GM12873 (cell line): ENCODE data around the gene FGF23.

Experiments used
- CTCF ChIP-seq: IDR thresholded peaks from 2 replicates; pipeline ENCODE4 v1.5.1; 2012; ENCODE audit warnings: low read depth, mild to moderate bottlenecking, moderate library complexity, low read length, control low read depth; ENCODE audit not compliant: insufficient read depth; ENCODE audit errors: missing control alignments

The FGF23 gene

DNA sequence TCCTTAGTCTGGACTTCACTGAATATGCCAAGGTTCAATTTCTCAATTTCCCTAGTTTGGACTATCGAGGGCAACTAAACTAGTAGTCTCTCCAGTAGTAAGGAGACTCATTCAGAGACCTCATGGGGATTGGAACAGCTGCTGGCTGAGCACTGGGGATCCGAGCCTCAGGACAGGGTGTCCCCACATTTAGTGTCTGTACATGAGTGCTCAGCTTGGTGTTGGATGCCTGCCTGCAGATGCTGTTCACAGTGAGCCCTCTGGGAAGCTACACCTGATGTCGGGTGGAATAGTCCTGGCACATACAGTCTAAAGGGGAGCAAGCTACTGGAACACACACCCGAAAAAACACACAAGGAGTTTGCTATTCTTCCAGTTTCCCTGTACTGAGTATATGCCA is 820 bp upstream of the FGF23 start:
- no peak for TF ChIP-seq CTCF

DNA sequence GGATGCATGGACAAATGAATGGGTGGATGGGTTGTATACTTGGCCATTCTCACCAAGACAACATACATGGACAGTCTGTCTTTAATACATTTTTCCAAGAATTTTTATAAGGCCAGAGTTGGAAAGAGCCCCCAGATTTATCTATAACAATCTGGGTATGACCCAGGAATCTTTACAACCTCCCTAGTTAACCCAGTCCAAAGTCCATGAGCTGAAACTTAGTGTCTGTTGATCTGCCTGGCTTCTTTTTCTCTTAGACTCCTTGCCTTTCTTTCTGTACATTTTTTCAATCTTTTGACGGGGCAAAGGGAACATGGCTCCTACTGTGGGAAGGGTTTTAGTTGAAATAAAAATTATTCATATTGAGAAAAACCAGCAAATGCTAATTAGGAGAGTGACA is 740 bp downstream of the FGF23 start:
- TF ChIP-seq CTCF: no peak

- TF ChIP-seq CTCF: no peak
Observed at GRCh38 chr12:4375449-4375848, 4.1 kb downstream of the FGF23 start.

DNA sequence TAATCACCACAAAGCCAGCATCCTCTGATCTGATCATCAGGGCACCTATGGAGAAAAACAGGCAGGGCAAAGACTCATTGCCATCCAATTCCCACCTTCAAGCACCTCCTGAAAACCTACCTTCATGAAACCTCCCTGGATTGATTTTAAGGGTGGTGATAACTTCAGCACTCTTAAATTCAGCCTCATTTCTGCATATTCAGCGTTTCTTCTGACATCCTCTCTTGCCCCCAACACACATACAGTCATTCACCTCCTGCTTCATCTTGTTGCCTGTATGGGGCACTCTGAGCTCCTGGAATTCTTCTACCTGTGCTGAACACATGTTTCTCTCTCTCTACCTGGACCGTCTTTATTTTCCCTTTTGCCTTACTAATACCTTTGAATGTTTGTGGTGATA is 6.9 kb downstream of the FGF23 start:
- TF ChIP-seq CTCF: no peak

DNA sequence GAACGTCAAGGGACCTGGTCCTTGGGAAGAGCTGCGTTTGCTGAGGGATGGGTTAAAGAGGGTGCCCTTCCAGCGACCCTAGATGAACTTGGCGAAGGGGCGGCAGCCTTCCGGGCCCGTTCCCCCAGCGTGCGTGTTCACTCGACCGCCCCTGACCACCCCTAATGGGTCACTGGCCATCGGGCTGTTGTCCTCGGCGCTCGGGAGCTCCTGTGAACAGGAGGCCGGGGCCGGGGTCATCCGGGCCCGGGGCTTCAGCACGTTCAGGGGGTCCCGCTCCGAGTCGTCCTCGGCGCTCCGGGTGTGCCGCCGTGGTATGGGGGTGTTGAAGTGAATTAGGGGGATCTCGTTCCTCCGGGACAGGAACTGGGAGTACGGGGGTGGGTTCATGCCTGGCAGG is 9.2 kb downstream of the FGF23 start:
- TF ChIP-seq CTCF: no peak

- TF ChIP-seq CTCF: no peak
Observed at GRCh38 chr12:4369548-4369947, 10.0 kb downstream of the FGF23 start.

GRCh38 chr12:4366090-4366489 is 13.4 kb downstream of the FGF23 start:
- TF ChIP-seq CTCF: no peak

- peak; percentile 89 for TF ChIP-seq CTCF
Observed at GRCh38 chr12:4356041-4356327, 23.5 kb downstream of the FGF23 start.
